ENCODE results near the gene GPBP1. TPM values are rescaled to one million over a fixed set of nuclear protein-coding genes. Genes with fewer than 3 reads are reported as not detected.

The GPBP1 gene
- total and polyA plus RNA-seq, 2 experiments from 2014 or later, result 65.3 to 85.9 TPM

DNA sequence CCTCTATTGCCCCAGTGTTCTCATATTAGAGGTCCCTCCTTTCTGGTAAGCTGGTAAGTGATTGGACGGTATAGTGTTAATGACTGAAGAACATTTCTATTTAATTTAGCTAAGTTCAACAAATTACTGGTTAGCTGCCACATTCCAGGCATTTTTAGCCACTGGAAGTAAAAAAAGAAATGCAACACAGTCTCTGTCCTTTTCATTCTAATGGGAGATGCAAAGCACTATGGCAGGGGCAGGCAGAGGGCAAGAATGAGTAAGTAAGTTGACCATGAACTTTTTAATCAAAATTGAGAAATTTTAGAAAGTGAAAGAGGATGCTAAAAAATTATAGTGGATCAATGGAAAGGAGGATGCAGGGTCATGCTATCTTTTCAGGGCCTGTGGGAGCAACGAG is 137.4 kb downstream of the GPBP1 start:
- TF ChIP-seq, protein P1, sequence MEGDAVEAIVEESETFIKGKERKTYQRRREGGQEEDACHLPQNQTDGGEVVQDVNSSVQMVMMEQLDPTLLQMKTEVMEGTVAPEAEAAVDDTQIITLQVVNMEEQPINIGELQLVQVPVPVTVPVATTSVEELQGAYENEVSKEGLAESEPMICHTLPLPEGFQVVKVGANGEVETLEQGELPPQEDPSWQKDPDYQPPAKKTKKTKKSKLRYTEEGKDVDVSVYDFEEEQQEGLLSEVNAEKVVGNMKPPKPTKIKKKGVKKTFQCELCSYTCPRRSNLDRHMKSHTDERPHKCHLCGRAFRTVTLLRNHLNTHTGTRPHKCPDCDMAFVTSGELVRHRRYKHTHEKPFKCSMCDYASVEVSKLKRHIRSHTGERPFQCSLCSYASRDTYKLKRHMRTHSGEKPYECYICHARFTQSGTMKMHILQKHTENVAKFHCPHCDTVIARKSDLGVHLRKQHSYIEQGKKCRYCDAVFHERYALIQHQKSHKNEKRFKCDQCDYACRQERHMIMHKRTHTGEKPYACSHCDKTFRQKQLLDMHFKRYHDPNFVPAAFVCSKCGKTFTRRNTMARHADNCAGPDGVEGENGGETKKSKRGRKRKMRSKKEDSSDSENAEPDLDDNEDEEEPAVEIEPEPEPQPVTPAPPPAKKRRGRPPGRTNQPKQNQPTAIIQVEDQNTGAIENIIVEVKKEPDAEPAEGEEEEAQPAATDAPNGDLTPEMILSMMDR (IDR thresholded peaks at IDR 0.05; ENCODE audit: low read depth, low read length), result no peak
- no peaks in the 10 kb centered on the region for H3K9me3 ChIP-seq (ENCODE audit: low read depth)
- no peak overlapping the region for H3K27ac ChIP-seq
- H3K4me3 ChIP-seq, result no peak overlapping the region
- no peaks in the 10 kb centered on the region for H3K27me3 ChIP-seq
- no peaks in the 10 kb centered on the region for H3K36me3 ChIP-seq
- H3K4me1 ChIP-seq (ENCODE audit: low read depth), result no peaks in the 10 kb centered on the region
- no peak for DNase-seq (ENCODE audit: low read depth in 1 of 2, low spot score in 1 of 2)

DNA sequence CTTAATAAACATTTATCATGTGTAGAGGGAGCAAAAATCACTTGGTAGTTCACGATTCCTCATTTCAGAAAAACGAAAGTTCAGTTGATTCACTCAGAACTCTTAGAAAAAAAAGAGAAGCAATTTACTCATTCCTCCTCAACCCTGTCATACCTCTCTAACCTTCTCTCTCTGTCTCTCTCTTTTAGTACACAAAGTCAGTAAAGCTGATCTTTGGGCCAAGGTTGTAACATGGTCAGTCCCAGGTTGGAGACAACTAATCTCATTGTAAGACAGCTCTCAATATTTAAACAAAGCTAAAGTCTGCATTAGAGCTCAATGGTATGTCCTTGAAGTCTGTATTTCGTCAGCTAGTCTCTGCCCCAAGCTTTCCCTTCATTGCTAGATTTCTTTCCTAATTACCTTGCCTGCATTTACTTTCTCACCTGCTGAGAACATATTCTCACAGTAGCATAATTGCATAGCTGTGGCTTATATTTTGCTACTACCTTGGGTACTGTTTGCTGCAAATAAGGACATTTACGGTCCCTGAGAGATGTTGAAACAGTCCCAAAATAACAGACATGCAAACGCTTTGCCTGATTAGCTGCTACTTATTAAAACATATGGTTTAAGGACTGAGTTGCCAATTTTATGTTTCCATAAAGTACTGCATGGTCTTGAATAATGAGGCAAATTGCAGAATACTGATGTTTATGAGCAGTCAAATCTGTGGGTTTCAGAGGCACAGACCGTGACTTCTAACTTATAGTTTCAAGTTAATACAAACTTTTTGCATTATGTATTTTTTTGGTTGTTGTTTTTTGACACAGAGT is 138.3 kb downstream of the GPBP1 start:
- Histone ChIP-seq H3K27me3 (no peaks in the 10 kb centered on the region), H3K36me3 (no peaks in the 10 kb centered on the region), H3K27ac (no peak overlapping the region), H3K9me3 (ENCODE audit: low read depth) (no peaks in the 10 kb centered on the region), H3K4me1 (ENCODE audit: low read depth) (peaks cover 7% of the 10 kb centered on the region), H3K4me3 (no peak overlapping the region)
- TF ChIP-seq, protein P1 (IDR thresholded peaks at IDR 0.05; ENCODE audit: low read depth, low read length), result no peak
- no peak for DNase-seq (ENCODE audit: low read depth in 1 of 2, low spot score in 1 of 2)

DNA sequence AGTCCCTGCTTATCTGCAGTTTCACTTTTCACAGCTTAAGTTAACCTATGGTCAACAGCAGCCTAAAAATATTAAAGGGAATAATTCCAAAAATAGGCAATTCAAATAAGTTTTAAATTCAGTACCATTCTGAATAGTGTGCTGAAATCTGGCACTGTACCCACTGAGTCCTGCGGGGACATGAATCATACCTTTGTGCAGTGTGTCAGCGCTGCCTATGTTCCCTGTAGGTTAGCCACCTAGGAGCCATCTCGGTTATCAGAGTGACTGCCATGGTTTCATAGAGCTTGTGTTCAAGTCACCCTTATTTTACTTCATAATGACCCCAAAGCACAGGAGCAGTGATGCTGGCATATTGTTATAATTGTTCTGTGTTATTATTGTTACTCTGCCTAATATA is 139.9 kb downstream of the GPBP1 start:
- DNase-seq (ENCODE audit: low read depth in 1 of 2, low spot score in 1 of 2), result no peak
- H3K4me1 ChIP-seq (ENCODE audit: low read depth), result peaks cover 18% of the 10 kb centered on the region
- TF ChIP-seq, protein P1 (IDR thresholded peaks at IDR 0.05; ENCODE audit: low read depth, low read length), result no peak

More for the DNA sequence above, 139.9 kb downstream of the GPBP1 start:
- no peaks in the 10 kb centered on the region for H3K27me3 ChIP-seq
- no peak overlapping the region for H3K4me3 ChIP-seq
- H3K27ac ChIP-seq, result no peak overlapping the region
- H3K36me3 ChIP-seq, result no peaks in the 10 kb centered on the region
- H3K9me3 ChIP-seq (ENCODE audit: low read depth), result no peaks in the 10 kb centered on the region

Other genes starting within 250 kb of the GPBP1 start
- 16.0 and 17.4 TPM in 2 replicates for gene MIER3, start 221.9 kb upstream of the GPBP1 start, total RNA-seq
- 7.2 and 10.7 TPM in 2 replicates for gene MIER3, start 221.9 kb upstream of the GPBP1 start, polyA plus RNA-seq

All from cardiac muscle cell (in vitro differentiated cells and primary cell).